GM12878 (cell line): ENCODE measurements around the gene BICDL2.
"Not testable (repeated sequence)": the region's sequence is repeated elsewhere in the genome, so short reads cannot be mapped to it uniquely, and the experiment has no call there.

ENCODE experiments used
- EGR1 ChIP-seq, 2 experiments: IDR thresholded peaks; 1 replicate in 1 of 2; 2 replicates in 1 of 2; pipeline ENCODE4 v1.6.1; 2011 to 2012; ENCODE audit warnings: low read depth in 2 of 2, low read length in 2 of 2, borderline replicate concordance in 1 of 2, mild to moderate bottlenecking in 1 of 2, moderate library complexity in 1 of 2
- EP300 ChIP-seq, 2 experiments: fragments of 150-350 bp in 1 of 2; IDR thresholded peaks; 2 replicates each; pipeline ENCODE4 v1.6.1; 2011 to 2012; ENCODE audit warnings: low read depth in 2 of 2, low read length in 2 of 2, borderline replicate concordance in 1 of 2, improper control_type of control experiment in 1 of 2, inconsistent platforms in 1 of 2; ENCODE audit not compliant: control insufficient read depth in 1 of 2
- EZH2 ChIP-seq: IDR thresholded peaks from 2 replicates; pipeline ENCODE4 v1.6.1; 2012; ENCODE audit warnings: low read depth, mild to moderate bottlenecking, control low read depth, inconsistent platforms, low read length, borderline replicate concordance; ENCODE audit not compliant: control insufficient read depth
- HCFC1 ChIP-seq: fragments of 150-350 bp; IDR thresholded peaks from 2 replicates; pipeline ENCODE4 v1.6.1; 2014; ENCODE audit warnings: low read length
- NR2C2 ChIP-seq: IDR thresholded peaks from 2 replicates; pipeline ENCODE4 v1.6.1; 2011; ENCODE audit warnings: borderline replicate concordance, low read depth; ENCODE audit not compliant: control insufficient read depth, insufficient read length
- NR2F1 ChIP-seq: fragments of 450-650 bp; conservative IDR thresholded peaks from 2 replicates; pipeline ENCODE4 v1.6.1; 2017; ENCODE audit warnings: mild to moderate bottlenecking
- POLR2A ChIP-seq: IDR thresholded peaks from 2 replicates; pipeline ENCODE4 v1.6.1; 2011; ENCODE audit warnings: low read depth, mild to moderate bottlenecking, low read length
- POLR2AphosphoS5 ChIP-seq: IDR thresholded peaks from 2 replicates; pipeline ENCODE4 v1.6.1; 2011; ENCODE audit warnings: mild to moderate bottlenecking, low read length, inconsistent platforms
- SPI1 ChIP-seq: IDR thresholded peaks from 2 replicates; pipeline ENCODE4 v1.6.1; 2011; ENCODE audit warnings: low read depth, mild to moderate bottlenecking, low read length, moderate library complexity, borderline replicate concordance; ENCODE audit not compliant: insufficient read depth
- TF ChIP-seq, protein P1 (sequence below), 3 experiments: IDR thresholded peaks in 2 of 3; conservative IDR thresholded peaks in 1 of 3; 2 replicates each; pipeline ENCODE4 v1.5.1; 2011; ENCODE audit warnings: low read depth in 3 of 3, low read length in 3 of 3, mild to moderate bottlenecking in 3 of 3, control low read depth in 2 of 3, moderate library complexity in 2 of 3, inconsistent platforms in 1 of 3, mixed read lengths in 1 of 3; ENCODE audit not compliant: control insufficient read depth in 2 of 3, insufficient read depth in 1 of 3; ENCODE audit errors: extremely low read depth in 1 of 3
- TF ChIP-seq, protein P2 (sequence below): IDR thresholded peaks from 2 replicates; pipeline ENCODE4 v1.6.1; 2012; ENCODE audit warnings: low read depth, low read length, improper control_type of control experiment
- TF ChIP-seq, protein P3 (sequence below): fragments of 450-650 bp; formaldehyde crosslinking; IDR thresholded peaks from 2 replicates; pipeline ENCODE4 v1.4.0; 2020; ENCODE audit warnings: mild to moderate bottlenecking, moderate library complexity

DNA sequence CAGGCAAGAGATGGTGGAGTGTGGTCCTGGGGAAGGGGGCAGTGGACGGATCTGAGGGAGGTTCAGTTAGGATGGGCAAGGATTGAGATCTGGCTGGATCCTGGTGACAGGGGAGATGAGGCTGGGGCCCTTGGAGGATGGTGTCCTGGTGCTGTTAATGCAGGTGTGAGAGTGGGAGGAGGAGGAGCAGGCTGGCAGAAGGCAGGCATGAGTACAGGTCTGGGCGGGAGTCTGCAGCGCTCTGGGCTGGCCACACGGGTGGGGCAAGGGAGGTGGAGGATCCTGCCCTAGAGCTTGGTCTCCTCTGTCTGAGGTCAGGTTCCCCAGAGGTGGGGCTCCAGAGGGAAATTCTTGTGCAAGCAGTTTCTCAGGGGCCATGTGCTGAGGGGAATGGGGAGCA, 35.4 kb upstream of the BICDL2 start:
- not testable (repeated sequence) for TF ChIP-seq EGR1 (IDR thresholded peaks at IDR 0.05; ENCODE audit: borderline replicate concordance in 1 of 2, low read depth in 2 of 2, low read length in 2 of 2); POLR2AphosphoS5; NR2F1; EZH2; NR2C2; HCFC1; EP300 (IDR thresholded peaks at IDR 0.05; ENCODE audit: borderline replicate concordance in 1 of 2, control insufficient read depth in 1 of 2, low read depth in 2 of 2, low read length in 2 of 2); SPI1; POLR2A
- TF ChIP-seq, protein P1, sequence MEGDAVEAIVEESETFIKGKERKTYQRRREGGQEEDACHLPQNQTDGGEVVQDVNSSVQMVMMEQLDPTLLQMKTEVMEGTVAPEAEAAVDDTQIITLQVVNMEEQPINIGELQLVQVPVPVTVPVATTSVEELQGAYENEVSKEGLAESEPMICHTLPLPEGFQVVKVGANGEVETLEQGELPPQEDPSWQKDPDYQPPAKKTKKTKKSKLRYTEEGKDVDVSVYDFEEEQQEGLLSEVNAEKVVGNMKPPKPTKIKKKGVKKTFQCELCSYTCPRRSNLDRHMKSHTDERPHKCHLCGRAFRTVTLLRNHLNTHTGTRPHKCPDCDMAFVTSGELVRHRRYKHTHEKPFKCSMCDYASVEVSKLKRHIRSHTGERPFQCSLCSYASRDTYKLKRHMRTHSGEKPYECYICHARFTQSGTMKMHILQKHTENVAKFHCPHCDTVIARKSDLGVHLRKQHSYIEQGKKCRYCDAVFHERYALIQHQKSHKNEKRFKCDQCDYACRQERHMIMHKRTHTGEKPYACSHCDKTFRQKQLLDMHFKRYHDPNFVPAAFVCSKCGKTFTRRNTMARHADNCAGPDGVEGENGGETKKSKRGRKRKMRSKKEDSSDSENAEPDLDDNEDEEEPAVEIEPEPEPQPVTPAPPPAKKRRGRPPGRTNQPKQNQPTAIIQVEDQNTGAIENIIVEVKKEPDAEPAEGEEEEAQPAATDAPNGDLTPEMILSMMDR (IDR thresholded peaks at IDR 0.05 in 2 of 3, conservative IDR thresholded peaks at IDR 0.05 in 1 of 3; ENCODE audit: control insufficient read depth in 2 of 3, extremely low read depth in 1 of 3, insufficient read depth in 1 of 3, low read depth in 3 of 3, low read length in 3 of 3): not testable (repeated sequence)
- TF ChIP-seq, protein P2, sequence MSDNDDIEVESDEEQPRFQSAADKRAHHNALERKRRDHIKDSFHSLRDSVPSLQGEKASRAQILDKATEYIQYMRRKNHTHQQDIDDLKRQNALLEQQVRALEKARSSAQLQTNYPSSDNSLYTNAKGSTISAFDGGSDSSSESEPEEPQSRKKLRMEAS: not testable (repeated sequence)
- TF ChIP-seq, protein P3, sequence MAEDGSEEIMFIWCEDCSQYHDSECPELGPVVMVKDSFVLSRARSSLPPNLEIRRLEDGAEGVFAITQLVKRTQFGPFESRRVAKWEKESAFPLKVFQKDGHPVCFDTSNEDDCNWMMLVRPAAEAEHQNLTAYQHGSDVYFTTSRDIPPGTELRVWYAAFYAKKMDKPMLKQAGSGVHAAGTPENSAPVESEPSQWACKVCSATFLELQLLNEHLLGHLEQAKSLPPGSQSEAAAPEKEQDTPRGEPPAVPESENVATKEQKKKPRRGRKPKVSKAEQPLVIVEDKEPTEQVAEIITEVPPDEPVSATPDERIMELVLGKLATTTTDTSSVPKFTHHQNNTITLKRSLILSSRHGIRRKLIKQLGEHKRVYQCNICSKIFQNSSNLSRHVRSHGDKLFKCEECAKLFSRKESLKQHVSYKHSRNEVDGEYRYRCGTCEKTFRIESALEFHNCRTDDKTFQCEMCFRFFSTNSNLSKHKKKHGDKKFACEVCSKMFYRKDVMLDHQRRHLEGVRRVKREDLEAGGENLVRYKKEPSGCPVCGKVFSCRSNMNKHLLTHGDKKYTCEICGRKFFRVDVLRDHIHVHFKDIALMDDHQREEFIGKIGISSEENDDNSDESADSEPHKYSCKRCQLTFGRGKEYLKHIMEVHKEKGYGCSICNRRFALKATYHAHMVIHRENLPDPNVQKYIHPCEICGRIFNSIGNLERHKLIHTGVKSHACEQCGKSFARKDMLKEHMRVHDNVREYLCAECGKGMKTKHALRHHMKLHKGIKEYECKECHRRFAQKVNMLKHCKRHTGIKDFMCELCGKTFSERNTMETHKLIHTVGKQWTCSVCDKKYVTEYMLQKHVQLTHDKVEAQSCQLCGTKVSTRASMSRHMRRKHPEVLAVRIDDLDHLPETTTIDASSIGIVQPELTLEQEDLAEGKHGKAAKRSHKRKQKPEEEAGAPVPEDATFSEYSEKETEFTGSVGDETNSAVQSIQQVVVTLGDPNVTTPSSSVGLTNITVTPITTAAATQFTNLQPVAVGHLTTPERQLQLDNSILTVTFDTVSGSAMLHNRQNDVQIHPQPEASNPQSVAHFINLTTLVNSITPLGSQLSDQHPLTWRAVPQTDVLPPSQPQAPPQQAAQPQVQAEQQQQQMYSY: not testable (repeated sequence)
